ENCODE measurements around the gene FAM168A.
A peak's percentile ranks its signal among the peaks of the same experiment; 100 is the strongest.

Gene FAM168A

DNA sequence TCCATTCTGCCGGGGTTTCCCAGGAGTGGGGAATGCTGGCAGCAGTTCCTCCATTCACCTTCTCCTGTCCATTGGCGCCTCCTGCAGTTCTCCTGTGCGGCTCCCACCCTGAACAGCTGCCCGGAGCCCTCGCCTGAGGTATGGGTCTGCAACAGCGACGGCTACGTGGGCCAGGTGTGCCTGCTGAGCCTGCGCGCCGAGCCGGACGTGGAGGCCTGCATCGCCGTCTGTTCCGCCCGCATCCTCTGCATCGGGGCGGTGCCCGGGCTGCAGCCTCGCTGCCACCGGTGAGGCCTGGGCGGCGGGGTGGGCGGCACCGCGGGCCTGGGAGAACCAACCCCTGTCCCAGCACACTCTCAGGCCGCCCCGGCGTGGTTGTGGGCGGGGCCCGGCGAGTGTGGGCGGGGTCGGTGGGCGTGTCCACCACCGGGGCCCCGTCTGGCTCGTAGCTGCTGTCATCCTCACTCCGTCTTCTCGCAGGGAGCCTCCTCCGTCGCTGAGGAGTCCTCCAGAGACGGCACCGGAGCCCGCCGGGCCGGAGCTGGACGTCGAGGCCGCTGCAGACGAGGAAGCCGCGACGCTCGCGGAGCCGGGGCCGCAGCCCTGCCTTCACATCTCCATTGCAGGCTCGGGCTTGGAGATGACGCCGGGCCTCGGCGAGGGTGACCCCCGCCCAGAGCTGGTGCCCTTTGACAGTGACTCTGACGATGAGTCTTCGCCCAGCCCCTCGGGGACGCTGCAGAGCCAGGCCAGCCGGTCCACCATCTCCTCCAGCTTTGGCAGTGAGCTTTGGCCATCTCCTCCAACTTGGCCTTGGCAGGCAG is 235.7 kb downstream of the FAM168A start:
- Histone ChIP-seq H3K9me3 (replicated peaks; ENCODE audit: insufficient read depth, low read length) (no peaks in the 10 kb centered on the region), H3K27ac (ENCODE audit: low read length) (no peak overlapping the region), H4K20me1 (ENCODE audit: insufficient read depth, low read length) (no peaks in the 10 kb centered on the region), H3K27me3 (replicated peaks; ENCODE audit: insufficient read depth, low read length) (no peaks in the 10 kb centered on the region), H3K4me2 (ENCODE audit: low read depth, low read length) (no peak overlapping the region), H3K79me2 (ENCODE audit: low read length) (no peaks in the 10 kb centered on the region), H3K9me2 (replicated peaks; ENCODE audit: insufficient read depth, low read length) (no peaks in the 10 kb centered on the region), H3K9ac (ENCODE audit: low read length) (no peak overlapping the region), H3K4me1 (ENCODE audit: low read length) (peaks cover 52% of the 10 kb centered on the region), H2AFZ (ENCODE audit: low read length) (no peak overlapping the region), H3F3A (ENCODE audit: insufficient read depth, low read length) (peaks cover 7% of the 10 kb centered on the region; the same call in 1 of the 2 replicates), H3K36me3 (replicated peaks; ENCODE audit: insufficient read depth, low read length) (no peaks in the 10 kb centered on the region), H3K4me3 (ENCODE audit: low read length) (no peak overlapping the region)
- TF ChIP-seq EZH2phosphoT487 (IDR thresholded peaks at IDR 0.05; ENCODE audit: low read length) (no peak), EZH2 (optimal IDR thresholded peaks at IDR 0.05; ENCODE audit: low read depth, low read length) (no peak)
- TF ChIP-seq, protein P1, sequence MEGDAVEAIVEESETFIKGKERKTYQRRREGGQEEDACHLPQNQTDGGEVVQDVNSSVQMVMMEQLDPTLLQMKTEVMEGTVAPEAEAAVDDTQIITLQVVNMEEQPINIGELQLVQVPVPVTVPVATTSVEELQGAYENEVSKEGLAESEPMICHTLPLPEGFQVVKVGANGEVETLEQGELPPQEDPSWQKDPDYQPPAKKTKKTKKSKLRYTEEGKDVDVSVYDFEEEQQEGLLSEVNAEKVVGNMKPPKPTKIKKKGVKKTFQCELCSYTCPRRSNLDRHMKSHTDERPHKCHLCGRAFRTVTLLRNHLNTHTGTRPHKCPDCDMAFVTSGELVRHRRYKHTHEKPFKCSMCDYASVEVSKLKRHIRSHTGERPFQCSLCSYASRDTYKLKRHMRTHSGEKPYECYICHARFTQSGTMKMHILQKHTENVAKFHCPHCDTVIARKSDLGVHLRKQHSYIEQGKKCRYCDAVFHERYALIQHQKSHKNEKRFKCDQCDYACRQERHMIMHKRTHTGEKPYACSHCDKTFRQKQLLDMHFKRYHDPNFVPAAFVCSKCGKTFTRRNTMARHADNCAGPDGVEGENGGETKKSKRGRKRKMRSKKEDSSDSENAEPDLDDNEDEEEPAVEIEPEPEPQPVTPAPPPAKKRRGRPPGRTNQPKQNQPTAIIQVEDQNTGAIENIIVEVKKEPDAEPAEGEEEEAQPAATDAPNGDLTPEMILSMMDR (IDR thresholded peaks at IDR 0.05; ENCODE audit: low read length) = no peak
- DNase-seq = no peak

DNA sequence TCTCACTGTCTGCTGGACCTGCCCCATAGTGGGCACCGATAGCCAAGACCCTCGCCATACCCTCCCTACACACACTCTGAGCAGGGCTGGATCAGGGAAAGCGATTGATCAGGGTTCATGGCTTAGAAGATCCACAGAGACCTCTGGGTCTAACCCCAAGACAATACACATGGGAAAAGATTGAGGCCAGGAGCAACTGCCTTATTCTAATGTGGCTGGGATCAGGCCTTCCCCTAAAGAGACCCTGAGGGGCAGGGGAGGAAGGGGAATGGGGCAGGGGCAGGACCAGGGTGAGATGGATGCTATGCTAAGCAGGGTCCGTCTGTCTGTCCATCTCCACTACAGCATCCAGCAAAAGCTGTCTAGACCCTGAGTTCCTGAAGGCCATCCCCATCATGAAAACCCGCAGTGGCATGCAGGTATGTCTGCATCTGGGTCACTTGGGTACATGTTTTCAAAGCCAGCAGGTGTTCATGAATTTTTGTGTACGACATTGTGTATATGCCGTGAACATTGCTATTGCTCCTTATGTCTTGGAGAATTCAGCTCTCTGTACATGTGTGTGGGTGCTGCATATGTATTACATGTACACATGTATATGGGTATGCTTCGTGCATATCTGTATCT is 237.1 kb downstream of the FAM168A start:
- H3K9ac ChIP-seq (ENCODE audit: low read length) = no peak overlapping the region
- no peaks in the 10 kb centered on the region for H3K36me3 ChIP-seq (replicated peaks; ENCODE audit: insufficient read depth, low read length)
- H3K4me1 ChIP-seq (ENCODE audit: low read length) = peaks cover 40% of the 10 kb centered on the region
- H3K27ac ChIP-seq (ENCODE audit: low read length) = no peak overlapping the region
- no peaks in the 10 kb centered on the region for H3K79me2 ChIP-seq (ENCODE audit: low read length)
- no peaks in the 10 kb centered on the region for H3K27me3 ChIP-seq (replicated peaks; ENCODE audit: insufficient read depth, low read length)
- no peak for DNase-seq
- H3K9me3 ChIP-seq (replicated peaks; ENCODE audit: insufficient read depth, low read length) = no peaks in the 10 kb centered on the region
- TF ChIP-seq EZH2phosphoT487 (IDR thresholded peaks at IDR 0.05; ENCODE audit: low read length) (no peak), EZH2 (optimal IDR thresholded peaks at IDR 0.05; ENCODE audit: low read depth, low read length) (no peak)
- TF ChIP-seq, protein P1 (IDR thresholded peaks at IDR 0.05; ENCODE audit: low read length) = no peak
- H3K9me2 ChIP-seq (replicated peaks; ENCODE audit: insufficient read depth, low read length) = no peaks in the 10 kb centered on the region
- H3K4me3 ChIP-seq (ENCODE audit: low read length) = no peak overlapping the region
- H4K20me1 ChIP-seq (ENCODE audit: insufficient read depth, low read length) = no peaks in the 10 kb centered on the region
- H2AFZ ChIP-seq (ENCODE audit: low read length) = no peak overlapping the region
- no peak overlapping the region for H3K4me2 ChIP-seq (ENCODE audit: low read depth, low read length)
- H3F3A ChIP-seq (ENCODE audit: insufficient read depth, low read length) = peaks cover 4% of the 10 kb centered on the region; the same call in 1 of the 2 replicates

DNA sequence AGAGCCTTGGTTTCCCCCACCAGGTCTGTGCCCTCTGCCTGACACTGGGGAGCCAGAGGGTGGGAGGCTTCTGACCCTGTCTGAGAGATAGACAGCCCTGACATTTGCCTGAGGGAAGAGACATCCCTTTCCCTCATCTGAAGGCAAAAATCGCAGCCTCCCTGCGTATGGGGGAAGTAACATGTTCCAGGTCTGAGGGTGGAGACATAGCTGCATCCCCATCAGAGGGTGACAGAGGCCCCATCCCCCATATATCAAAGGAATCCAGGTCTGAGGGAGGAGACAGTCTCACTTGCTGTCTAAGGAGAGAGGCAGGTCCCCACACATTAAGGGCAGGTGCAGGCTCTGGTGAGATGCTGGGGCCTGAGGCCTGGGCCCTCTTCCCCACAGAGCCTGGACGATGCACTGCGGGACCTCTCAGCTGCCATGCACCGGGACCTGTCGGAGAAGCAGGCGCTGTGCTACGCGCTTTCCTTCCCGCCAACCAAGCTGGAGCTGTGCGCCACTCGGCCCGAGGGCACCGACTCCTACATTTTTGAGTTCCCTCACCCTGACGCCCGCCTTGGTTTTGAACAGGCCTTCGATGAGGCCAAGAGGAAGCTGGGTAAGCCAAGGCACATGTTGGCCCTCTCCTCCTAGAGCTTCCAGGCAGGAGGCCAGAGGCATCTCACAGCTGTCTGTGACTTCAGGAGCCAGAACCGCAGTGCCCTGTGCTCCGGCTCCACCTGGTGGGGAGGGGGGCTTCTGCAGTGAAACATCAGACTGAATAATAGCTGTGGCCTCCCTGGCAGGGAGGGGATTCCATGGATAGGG is 237.8 kb downstream of the FAM168A start:
- H3K4me2 ChIP-seq (ENCODE audit: low read depth, low read length) = peak overlapping the region; percentile 86
- H3F3A ChIP-seq (ENCODE audit: insufficient read depth, low read length) = no peaks in the 10 kb centered on the region; the same call in 1 of the 2 replicates
- no peaks in the 10 kb centered on the region for H3K36me3 ChIP-seq (replicated peaks; ENCODE audit: insufficient read depth, low read length)
- no peaks in the 10 kb centered on the region for H3K9me2 ChIP-seq (replicated peaks; ENCODE audit: insufficient read depth, low read length)
- H3K27ac ChIP-seq (ENCODE audit: low read length) = peak overlapping the region; percentile 64; the same call in 1 of the 2 replicates
- H2AFZ ChIP-seq (ENCODE audit: low read length) = peak overlapping the region; percentile 92
- DNase-seq = peak; percentile 58
- TF ChIP-seq EZH2 (optimal IDR thresholded peaks at IDR 0.05; ENCODE audit: low read depth, low read length) = no peak
- TF ChIP-seq, protein P1 (IDR thresholded peaks at IDR 0.05; ENCODE audit: low read length) = peak; percentile 71
- H3K79me2 ChIP-seq (ENCODE audit: low read length) = no peaks in the 10 kb centered on the region
- no peaks in the 10 kb centered on the region for H4K20me1 ChIP-seq (ENCODE audit: insufficient read depth, low read length)
- H3K27me3 ChIP-seq (replicated peaks; ENCODE audit: insufficient read depth, low read length) = no peaks in the 10 kb centered on the region
- peaks cover 33% of the 10 kb centered on the region for H3K4me1 ChIP-seq (ENCODE audit: low read length)
- H3K9me3 ChIP-seq (replicated peaks; ENCODE audit: insufficient read depth, low read length) = no peaks in the 10 kb centered on the region
- peak overlapping the region; percentile 59 for H3K9ac ChIP-seq (ENCODE audit: low read length)
- H3K4me3 ChIP-seq (ENCODE audit: low read length) = peak overlapping the region; percentile 51
